DMS153 treated with DMSO at 0.1 percent for 48 hours (cell line): Measurements from ENCODE around the gene LASP1.

Experiments used
- DNase-seq: peaks from one replicate; lab custom pipeline; 2025; ENCODE audit not compliant: unreplicated experiment; lab: John Stamatoyannopoulos, UW

The LASP1 gene

GRCh38 chr17:38868817-38869525, 887 bp upstream of the LASP1 start:
- DNase-seq, result peak; percentile 63

DNA sequence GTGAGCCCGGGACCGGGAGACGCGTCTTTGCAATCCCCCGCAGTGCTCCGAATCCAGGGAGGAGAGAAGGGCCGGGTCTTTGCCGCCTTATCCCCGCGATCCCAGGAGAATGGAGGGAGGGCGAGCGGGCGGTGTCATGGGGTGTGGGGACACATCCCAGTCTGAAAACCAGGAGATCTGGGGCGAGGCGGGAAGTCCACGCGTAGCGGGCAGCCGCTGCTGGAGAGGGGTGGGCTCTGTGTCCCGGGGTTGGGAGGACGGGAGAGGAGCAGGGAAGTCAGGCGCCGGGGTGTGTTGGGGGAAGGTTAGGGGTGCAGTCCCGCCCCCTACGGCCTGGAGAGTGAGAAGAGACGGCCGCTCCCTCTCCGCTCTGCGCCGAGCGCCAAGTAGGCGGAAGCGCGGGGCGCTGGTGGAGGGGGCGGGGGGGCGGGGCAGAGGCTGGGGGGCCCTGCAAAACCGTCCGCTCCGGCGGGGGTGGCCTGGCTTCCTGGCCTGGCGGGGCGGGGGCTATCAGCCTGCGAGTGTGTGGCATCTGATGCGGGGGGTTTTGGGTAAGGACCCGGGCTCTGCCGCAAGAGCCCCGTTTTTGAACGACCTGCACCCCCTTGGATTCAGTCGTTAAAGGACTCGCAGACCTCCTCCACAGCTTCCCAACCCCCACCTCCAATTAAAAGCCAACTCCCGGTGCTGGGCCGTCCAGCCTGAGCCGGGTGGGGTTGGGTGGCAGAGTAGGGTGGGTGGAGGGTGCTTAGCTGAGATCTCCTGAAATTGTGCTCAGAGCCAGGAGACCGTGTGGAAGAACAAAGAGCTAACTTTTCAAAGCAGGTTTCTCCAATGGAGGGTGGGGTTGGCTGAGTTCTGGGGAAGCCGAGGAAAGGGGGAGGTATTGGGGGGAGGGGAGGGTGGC, 654 bp downstream of the LASP1 start:
- DNase-seq, result peak; percentile 5

DNA sequence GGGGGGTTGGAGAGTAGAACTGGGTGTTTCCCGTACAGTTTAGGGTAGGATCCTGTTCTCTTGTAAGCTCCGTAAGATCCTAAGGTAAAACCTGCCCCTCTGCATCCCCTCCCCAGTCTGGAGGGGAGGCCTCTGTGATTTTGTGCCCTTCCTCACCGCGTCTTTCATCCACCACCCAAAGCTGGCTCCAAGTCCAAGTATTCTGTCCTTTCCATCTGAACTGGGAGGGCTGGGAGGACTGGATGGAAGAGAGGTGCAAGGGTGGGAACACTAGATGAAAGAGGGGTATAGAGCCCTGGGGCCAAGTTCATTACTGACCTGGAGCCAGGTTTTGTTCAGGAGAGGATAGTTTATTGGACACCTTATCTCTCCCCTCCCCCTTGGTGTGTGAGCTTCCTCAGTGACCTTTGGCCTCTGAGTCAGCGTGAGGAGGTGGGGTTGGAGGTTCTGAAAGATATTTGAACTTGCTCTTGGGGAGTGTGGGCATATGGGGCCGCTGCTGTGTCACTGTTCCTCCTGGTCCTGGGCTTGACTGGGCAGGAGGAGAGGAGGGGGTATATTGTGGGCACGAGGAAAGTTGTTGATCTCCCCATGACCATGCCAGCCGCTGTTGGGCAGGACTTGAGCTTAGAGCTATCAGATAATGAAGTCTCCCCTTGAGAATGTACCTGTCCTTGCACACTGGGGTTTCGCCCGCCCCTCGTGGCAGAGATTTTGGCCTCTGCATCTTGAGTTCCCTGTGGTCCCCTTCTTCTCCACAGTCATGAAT, 1.6 kb downstream of the LASP1 start:
- DNase-seq, result peak; percentile 17

DNA sequence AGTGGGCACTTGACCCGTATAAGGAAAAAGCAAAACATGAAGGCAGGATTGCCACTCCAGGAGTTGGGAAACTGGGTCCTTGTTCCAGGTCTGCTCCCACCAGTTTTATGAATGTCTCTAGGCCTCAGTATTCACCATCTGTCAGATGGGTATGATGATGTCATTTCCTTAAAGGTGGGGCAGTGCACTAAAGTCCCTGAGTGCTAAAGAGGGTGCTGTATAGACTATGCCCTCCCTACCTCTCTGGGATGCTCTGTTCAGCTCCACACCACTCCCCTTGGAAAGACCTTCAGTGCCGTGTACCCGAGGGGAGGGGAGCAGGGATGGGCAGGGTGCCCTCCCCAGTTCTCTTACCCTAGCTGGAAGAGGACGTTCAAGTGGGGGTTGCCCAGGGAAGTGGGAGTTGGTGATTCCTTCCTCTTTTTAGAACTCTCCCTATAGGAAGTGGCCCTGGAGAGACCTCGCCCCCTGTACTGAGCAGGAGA, 2.2 kb downstream of the LASP1 start:
- DNase-seq, result no peak

DNA sequence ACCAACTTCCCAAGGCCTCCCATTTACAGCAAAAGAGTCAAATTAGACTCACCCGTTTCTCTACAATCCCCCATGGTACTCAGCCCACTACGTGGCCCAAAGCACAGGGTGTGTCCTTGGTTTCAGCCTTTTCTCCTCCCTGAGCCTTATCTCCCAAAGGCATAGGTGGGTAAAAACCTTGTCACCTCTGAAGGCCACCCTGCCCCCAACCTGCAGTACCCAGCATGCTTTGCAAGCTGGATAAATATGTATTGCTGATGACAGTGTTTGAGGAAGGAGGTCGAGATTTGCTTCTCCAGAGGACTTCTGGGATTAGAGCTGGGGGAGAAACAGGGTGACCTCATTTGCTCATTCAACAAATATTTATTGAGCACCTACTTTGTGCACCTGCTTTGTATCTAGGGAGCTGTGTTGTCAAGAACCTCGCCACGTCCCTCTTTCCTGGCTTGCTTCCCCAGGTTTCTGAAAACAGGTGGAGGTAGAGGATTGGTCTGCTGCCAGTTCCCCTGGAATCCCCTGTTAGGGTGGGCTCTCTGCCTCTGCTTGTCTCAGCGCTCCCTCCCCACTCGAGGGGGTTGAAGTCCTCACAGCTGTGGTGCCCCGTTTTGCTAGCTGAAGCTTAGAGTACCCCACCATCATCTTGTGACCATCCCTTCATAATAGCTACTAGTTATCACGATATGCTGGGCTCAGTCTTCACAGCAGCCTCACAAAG, 3.0 kb downstream of the LASP1 start:
- no peak for DNase-seq

- DNase-seq, result no peak
These were observed 4.0 kb downstream of the LASP1 start for GRCh38 chr17:38873640-38874380.

DNA sequence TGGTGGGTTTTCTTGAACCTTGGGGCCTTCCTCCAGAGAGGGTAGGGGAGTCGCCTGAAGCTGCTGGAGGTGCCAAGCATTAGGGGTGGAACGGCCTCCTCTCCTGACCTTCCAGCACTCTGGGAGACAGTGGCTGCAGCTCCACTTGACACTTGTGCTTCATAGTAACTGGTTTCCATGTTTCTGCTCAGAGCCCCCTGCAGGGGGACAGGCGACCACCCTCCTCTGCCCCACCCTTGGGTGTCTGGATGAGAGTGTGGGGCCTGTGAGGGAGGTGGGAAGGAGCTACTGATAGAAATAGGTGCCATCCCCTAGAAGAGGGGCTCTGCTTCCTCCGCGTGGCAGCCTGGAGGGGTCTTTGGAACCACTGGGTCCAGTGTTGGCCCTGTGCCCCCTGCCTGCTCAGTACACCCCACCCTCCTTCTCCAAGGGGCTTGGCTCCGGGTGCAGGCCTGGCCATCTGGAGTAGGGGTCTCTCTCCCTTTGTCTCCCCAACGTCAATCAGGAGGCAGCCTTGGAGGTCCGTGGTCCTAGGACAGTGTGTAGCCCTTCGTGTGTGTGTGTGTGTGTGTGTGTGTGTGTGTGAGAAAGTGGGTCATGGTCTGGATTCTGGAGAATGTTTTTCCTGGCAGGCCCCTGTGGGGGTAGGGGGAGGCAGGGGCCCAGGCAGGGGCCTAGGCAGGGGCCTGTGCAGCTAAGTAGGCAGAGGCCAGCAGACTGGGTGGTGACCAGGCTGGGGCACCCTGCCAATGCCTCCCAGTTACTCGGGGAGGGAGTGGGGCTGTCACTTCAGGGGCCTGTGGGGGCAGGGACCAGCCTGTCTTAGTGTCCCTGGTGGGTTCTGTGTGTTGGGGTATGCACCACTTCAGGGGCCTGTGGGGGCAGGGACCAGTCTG, 4.9 kb downstream of the LASP1 start:
- no peak for DNase-seq

DNA sequence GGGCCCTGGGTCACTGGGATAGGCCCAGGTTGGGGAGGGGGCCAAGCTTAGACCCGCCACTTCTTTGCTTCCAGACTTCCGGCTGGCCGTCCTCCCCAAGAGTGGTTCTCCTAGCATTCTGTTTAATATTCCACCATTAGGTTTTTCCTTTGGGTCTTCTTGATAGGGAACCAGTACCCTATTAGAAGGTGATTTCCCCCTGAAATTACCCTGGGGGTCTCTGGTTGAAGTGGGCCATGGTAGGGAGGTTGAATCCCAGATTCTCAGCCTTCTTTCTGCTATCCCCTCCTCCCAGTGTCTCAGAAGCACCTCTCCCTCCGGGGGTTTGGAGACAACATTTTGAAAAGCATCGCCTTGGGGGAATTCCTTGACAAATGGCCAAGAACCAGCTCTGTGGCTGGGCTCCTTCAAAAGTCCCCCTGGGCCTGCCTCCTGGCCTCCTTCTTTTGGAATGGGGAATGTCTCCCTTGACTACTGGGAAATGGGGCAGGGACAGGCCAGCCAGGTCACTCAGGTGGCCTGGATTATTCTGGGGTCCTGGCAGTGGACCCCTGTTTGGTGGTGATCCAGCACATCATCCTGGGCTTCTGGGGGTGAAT, 5.7 kb downstream of the LASP1 start:
- no peak for DNase-seq

GRCh38 chr17:38877130-38877851, 7.4 kb downstream of the LASP1 start:
- no peak for DNase-seq

- DNase-seq, result no peak
These were observed 10.2 kb downstream of the LASP1 start for GRCh38 chr17:38879878-38880665.

- DNase-seq, result no peak
These were observed 11.8 kb downstream of the LASP1 start for GRCh38 chr17:38881600-38882191.

DNA sequence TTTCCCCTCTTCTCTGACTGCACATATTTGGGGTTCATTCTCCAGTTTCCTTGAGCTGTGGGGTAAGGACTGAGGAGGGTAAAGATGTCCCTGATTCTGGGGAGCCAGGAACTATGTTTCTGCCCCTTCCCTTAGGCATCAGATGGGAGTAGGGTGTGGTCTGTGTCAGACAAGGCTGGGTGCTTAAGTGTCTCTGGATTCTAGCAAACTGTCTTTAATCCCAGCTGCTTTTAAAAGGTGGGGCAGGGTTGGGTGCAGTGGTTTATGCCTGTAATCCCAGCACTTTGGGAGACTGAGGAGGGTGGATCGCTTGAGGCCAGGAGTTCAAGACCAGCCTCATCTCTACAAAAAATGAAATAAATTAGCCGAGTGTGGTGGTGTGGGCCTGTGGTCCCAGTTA, 13.0 kb downstream of the LASP1 start:
- DNase-seq, result no peak

DNA sequence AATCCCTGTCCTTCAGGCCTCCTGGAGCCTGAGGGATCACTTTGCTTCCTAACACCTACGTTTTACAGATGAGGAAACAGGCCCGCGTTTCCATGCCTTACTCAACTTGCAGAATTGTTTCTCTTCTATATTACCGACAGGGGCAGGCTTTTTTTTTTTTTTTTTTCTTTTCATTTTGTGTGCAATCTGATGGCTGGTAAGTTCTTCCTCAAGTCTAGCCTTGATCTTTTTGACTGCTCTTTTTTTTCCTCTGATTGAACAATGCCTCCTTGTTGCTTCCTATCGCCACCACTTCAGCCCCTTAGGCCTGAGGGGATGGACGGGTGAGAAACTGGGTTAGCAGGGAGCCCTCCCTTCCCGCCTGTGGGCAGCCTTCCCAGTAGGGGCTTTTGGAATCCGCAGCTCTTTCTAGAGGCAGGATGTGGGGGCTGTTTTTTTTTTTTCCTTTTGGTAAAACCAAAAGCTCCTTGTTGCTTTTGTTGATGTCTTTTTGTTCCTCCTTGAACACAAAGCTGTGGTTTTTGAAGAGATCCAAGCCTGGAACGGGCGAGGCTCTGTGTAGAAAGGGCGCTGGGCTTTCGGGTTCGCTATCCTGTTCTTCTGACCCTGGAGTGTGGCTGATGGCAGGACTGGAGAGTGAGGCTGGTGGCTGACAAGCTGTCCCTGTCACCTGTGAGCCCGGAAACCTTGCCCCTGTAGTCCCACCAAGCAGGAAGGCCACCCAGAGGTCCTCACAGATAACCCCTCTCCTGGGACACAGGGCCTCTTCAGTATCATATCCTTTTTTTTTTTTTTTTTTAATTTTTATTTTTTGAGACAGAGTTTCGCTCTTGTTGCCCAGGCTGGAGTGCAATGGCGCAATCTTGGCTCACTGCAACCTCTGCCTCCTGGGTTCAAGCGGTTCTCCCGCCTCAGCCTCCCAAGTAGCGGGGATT, 14.0 kb downstream of the LASP1 start:
- no peak for DNase-seq

- DNase-seq, result no peak
These were observed 15.3 kb downstream of the LASP1 start for GRCh38 chr17:38885044-38885727.
